GM23338 (cell line): ENCODE measurements around the gene MCM9.

ENCODE experiments used
- EZH2 ChIP-seq: fragments of 200-600 bp; sonication (generic); IDR thresholded peaks from one replicate; pipeline ENCODE4 v1.8.0; 2017; ENCODE audit warnings: antibody characterized with exemption, mild to moderate bottlenecking, low read depth; ENCODE audit not compliant: unreplicated experiment
- JUNB ChIP-seq: IDR thresholded peaks from one replicate; pipeline ENCODE4 v1.6.1; 2016; ENCODE audit warnings: antibody characterized with exemption; ENCODE audit not compliant: unreplicated experiment
- POLR2AphosphoS5 ChIP-seq: IDR thresholded peaks from 2 replicates; pipeline ENCODE4 v1.6.1; 2016; ENCODE audit warnings: antibody characterized with exemption, low read depth
- TF ChIP-seq, protein P1 (sequence below), 2 experiments: fragments of 200-600 bp in 1 of 2; sonication (generic) in 1 of 2; conservative IDR thresholded peaks; 2 replicates each; pipeline versions ENCODE4 v1.5.1 to v1.6.1; 2016 to 2017; ENCODE audit warnings: antibody characterized with exemption in 2 of 2, low read depth in 2 of 2, mild to moderate bottlenecking in 2 of 2, moderate library complexity in 1 of 2

DNA sequence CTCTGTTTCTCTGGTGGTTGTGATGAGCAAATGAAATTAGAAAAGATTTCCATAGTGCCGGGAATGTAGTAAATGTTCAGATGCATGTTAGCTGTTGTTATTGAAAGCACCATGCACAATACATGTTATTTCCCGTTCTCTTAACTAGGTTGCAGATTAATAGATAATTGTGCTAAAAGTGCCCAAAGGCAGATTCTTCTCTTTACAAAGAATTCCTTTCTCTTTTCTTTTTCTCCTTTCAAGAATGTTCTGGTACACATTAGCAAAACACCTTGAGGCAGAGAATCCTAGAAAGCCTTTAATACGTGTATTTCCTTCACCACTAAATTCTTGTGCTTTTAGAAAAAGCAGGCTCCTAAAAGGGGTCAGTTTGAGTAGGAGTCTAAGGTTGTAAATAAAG is 162.1 kb downstream of the MCM9 start:
- TF ChIP-seq EZH2 (no peak), POLR2AphosphoS5 (no peak), JUNB (no peak)
- TF ChIP-seq, protein P1, sequence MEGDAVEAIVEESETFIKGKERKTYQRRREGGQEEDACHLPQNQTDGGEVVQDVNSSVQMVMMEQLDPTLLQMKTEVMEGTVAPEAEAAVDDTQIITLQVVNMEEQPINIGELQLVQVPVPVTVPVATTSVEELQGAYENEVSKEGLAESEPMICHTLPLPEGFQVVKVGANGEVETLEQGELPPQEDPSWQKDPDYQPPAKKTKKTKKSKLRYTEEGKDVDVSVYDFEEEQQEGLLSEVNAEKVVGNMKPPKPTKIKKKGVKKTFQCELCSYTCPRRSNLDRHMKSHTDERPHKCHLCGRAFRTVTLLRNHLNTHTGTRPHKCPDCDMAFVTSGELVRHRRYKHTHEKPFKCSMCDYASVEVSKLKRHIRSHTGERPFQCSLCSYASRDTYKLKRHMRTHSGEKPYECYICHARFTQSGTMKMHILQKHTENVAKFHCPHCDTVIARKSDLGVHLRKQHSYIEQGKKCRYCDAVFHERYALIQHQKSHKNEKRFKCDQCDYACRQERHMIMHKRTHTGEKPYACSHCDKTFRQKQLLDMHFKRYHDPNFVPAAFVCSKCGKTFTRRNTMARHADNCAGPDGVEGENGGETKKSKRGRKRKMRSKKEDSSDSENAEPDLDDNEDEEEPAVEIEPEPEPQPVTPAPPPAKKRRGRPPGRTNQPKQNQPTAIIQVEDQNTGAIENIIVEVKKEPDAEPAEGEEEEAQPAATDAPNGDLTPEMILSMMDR (conservative IDR thresholded peaks at IDR 0.05; ENCODE audit: low read depth in 2 of 2) = no peak
